HG03135 (cell line): ENCODE results near the gene ALKBH2.

Experiments used
- ATAC-seq: cut with Tn5 transposase; IDR thresholded peaks from one replicate; pipeline ENCODE4 v1.9.1; 2021; ENCODE audit warnings: mild to moderate bottlenecking, moderate library complexity; ENCODE audit not compliant: unreplicated experiment

The ALKBH2 gene

GRCh38 chr12:109093022-109093918, at the start of gene ALKBH2:
Gene ALKBH2 (minus strand): TSS chr12:109093472. CDS start chr12:109092786, 686 bp downstream.
- peak; percentile 63 for ATAC-seq

GRCh38 chr12:109140560-109140959, 47.3 kb upstream of the ALKBH2 start:
- no peak for ATAC-seq

GRCh38 chr12:109139791-109140190, 46.5 kb upstream of the ALKBH2 start:
- ATAC-seq = no peak

GRCh38 chr12:109139360-109139759, 46.1 kb upstream of the ALKBH2 start:
- no peak for ATAC-seq

- no peak for ATAC-seq
Observed at GRCh38 chr12:109137055-109137454, 43.8 kb upstream of the ALKBH2 start.

GRCh38 chr12:109134186-109134917, 41.1 kb upstream of the ALKBH2 start:
- no peak for ATAC-seq

GRCh38 chr12:109131154-109132050, 38.1 kb upstream of the ALKBH2 start:
- no peak for ATAC-seq

- ATAC-seq = no peak
Observed at GRCh38 chr12:109130297-109131153, 37.3 kb upstream of the ALKBH2 start.

GRCh38 chr12:109127533-109128242, 34.4 kb upstream of the ALKBH2 start:
- ATAC-seq = no peak

GRCh38 chr12:109126784-109127183, 33.5 kb upstream of the ALKBH2 start:
- no peak for ATAC-seq

GRCh38 chr12:109125791-109126190, 32.5 kb upstream of the ALKBH2 start:
- no peak for ATAC-seq

- ATAC-seq = no peak
Observed at GRCh38 chr12:109124878-109125648, 31.8 kb upstream of the ALKBH2 start.

GRCh38 chr12:109121346-109121880, 28.1 kb upstream of the ALKBH2 start:
- ATAC-seq = no peak

- no peak for ATAC-seq
Observed at GRCh38 chr12:109120557-109120956, 27.3 kb upstream of the ALKBH2 start.

GRCh38 chr12:109120095-109120494, 26.8 kb upstream of the ALKBH2 start:
- no peak for ATAC-seq

GRCh38 chr12:109116611-109116949, 23.3 kb upstream of the ALKBH2 start:
- no peak for ATAC-seq

GRCh38 chr12:109115758-109116610, 22.7 kb upstream of the ALKBH2 start, which contains the start of gene ACACB:
Gene ACACB (plus strand): TSS chr12:109116587. CDS start chr12:109139406, 22,819 bp downstream.
- no peak for ATAC-seq

GRCh38 chr12:109115404-109115757, 22.1 kb upstream of the ALKBH2 start:
- no peak for ATAC-seq
